Smooth muscle cell (in vitro differentiated cells): Measurements from ENCODE around the gene MMP23B. TPM values are rescaled to one million over a fixed set of nuclear protein-coding genes. Genes with fewer than 3 reads are reported as not detected.

Experiments
- DNase-seq: peaks from one replicate; lab custom pipeline; 2025; ENCODE audit not compliant: unreplicated experiment; lab: John Stamatoyannopoulos, UW
- H2AFZ ChIP-seq: fragments of 200-600 bp; sonication (generic); 2 replicates; pipeline ENCODE4 v1.6.0; 2016; ENCODE audit warnings: antibody characterized with exemption, low read depth, mild to moderate bottlenecking
- H3F3A ChIP-seq: fragments of 200-600 bp; sonication (generic); 2 replicates; pipeline ENCODE4 v1.6.0; 2017; ENCODE audit warnings: antibody characterized with exemption, low read depth
- H3K27ac ChIP-seq: fragments of 200-600 bp; sonication (generic); 2 replicates; pipeline ENCODE4 v1.5.1; 2016; ENCODE audit warnings: low read depth, mild to moderate bottlenecking
- H3K27me3 ChIP-seq: fragments of 200-600 bp; sonication (generic); 2 replicates; pipeline ENCODE4 v1.6.1; 2016; ENCODE audit warnings: low read depth, mild to moderate bottlenecking
- H3K36me3 ChIP-seq: fragments of 200-600 bp; sonication (generic); 2 replicates; pipeline ENCODE4 v1.5.1; 2016; ENCODE audit warnings: low read depth
- H3K4me1 ChIP-seq: fragments of 200-600 bp; sonication (generic); 2 replicates; pipeline ENCODE4 v1.5.1; 2016; ENCODE audit warnings: low read depth
- H3K4me2 ChIP-seq: fragments of 200-600 bp; sonication (generic); 2 replicates; pipeline ENCODE4 v1.6.0; 2016; ENCODE audit warnings: mild to moderate bottlenecking
- H3K4me3 ChIP-seq: fragments of 200-600 bp; sonication (generic); 2 replicates; pipeline ENCODE4 v1.5.1; 2016; ENCODE audit warnings: mild to moderate bottlenecking
- H3K79me2 ChIP-seq: fragments of 200-600 bp; sonication (generic); 2 replicates; pipeline ENCODE4 v1.6.0; 2016; ENCODE audit warnings: low read depth, mild to moderate bottlenecking
- H3K9ac ChIP-seq: fragments of 200-600 bp; sonication (generic); 2 replicates; pipeline ENCODE4 v1.6.0; 2016; ENCODE audit warnings: low read depth
- H3K9me3 ChIP-seq: fragments of 200-600 bp; sonication (generic); replicated peaks from 2 replicates; pipeline ENCODE4 v1.5.1; 2016; ENCODE audit warnings: low read depth
- H4K20me1 ChIP-seq: fragments of 200-600 bp; sonication (generic); 2 replicates; pipeline ENCODE4 v1.6.0; 2016; ENCODE audit warnings: low read depth
- CTCF ChIP-seq: fragments of 200-600 bp; sonication (generic); IDR thresholded peaks from 2 replicates; pipeline ENCODE4 v1.5.1; 2017; ENCODE audit warnings: borderline replicate concordance, mild to moderate bottlenecking, antibody characterized with exemption; ENCODE audit not compliant: insufficient read depth, poor library complexity, severe bottlenecking
- WGBS: methylation state at CpG from one replicate; pipeline ENCODE4 v1.1.7; 2016; ENCODE audit warnings: low lambda C conversion rate; 5-methylcytosine and 5-hydroxymethylcytosine counted together
- polyA plus RNA-seq: library from polyadenylated mRNA; unstranded; fragments of >200 nt; fragmentation: Nextera tagmentation; extraction: Ambion mirVana; gene quantifications from 2 replicates; pipeline ENCODE4 v1.2.1, GENCODE V29; 2016
- total RNA-seq: library from RNA; depleted of rRNA; stranded (reverse); fragments of >200 nt; gene quantifications from 2 replicates; pipeline ENCODE4 v1.2.3, GENCODE V29; 2014

Gene MMP23B
- total and polyA plus RNA-seq, 2 experiments from 2014 or later: 81.7 to 218 TPM

- Histone ChIP-seq H3K9me3 (no peaks in the 10 kb centered on the region), H3F3A (peaks cover 4% of the 10 kb centered on the region), H3K4me2 (peak overlapping the region; percentile 91), H3K79me2 (peaks cover 35% of the 10 kb centered on the region), H3K36me3 (no peaks in the 10 kb centered on the region), H2AFZ (no peak overlapping the region), H3K4me3 (peak overlapping the region; percentile 97), H3K4me1 (peaks cover 15% of the 10 kb centered on the region), H4K20me1 (peaks cover 49% of the 10 kb centered on the region), H3K9ac (peak overlapping the region; percentile 100), H3K27me3 (no peaks in the 10 kb centered on the region), H3K27ac (peak overlapping the region; percentile 100)
- TF ChIP-seq CTCF: no peak
- 19% methylated on average over 30 of the region's 30 CpGs for WGBS
- peak; percentile 44 for DNase-seq
Observed at GRCh38 chr1:1614204-1614953, 17.6 kb upstream of the MMP23B start.

GRCh38 chr1:1614954-1615255 lies 17.1 kb upstream of the MMP23B start:
- peak overlapping the region; percentile 100 for H3K9ac ChIP-seq
- DNase-seq: no peak
- no peaks in the 10 kb centered on the region for H3K27me3 ChIP-seq
- H3K4me2 ChIP-seq: peak overlapping the region; percentile 91
- H3F3A ChIP-seq: peaks cover 4% of the 10 kb centered on the region
- 3% methylated on average over 23 of the region's 23 CpGs for WGBS
- peaks cover 40% of the 10 kb centered on the region for H3K79me2 ChIP-seq
- H3K9me3 ChIP-seq: no peaks in the 10 kb centered on the region
- H4K20me1 ChIP-seq: peaks cover 54% of the 10 kb centered on the region
- TF ChIP-seq CTCF: no peak
- H3K36me3 ChIP-seq: no peaks in the 10 kb centered on the region
- H3K4me3 ChIP-seq: peak overlapping the region; percentile 97
- peak overlapping the region; percentile 100 for H3K27ac ChIP-seq
- H3K4me1 ChIP-seq: peaks cover 15% of the 10 kb centered on the region
- H2AFZ ChIP-seq: no peak overlapping the region

GRCh38 chr1:1615256-1616044 lies 16.5 kb upstream of the MMP23B start, which contains the start of gene MIB2:
MIB2 (plus strand) TSS chr1:1615500; CDS start chr1:1623453, 7,953 bp downstream.
- H3K4me2 ChIP-seq: peak within 1 kb of the TSS; percentile 91
- TF ChIP-seq CTCF: no peak
- peak; percentile 97 for DNase-seq
- H4K20me1 ChIP-seq: peaks cover 59% of the 10 kb centered on the region
- H2AFZ ChIP-seq: no peak within 1 kb of the TSS
- no peaks in the 10 kb centered on the region for H3K9me3 ChIP-seq
- peaks cover 4% of the 10 kb centered on the region for H3F3A ChIP-seq
- H3K4me3 ChIP-seq: peak within 1 kb of the TSS; percentile 97
- no peaks in the 10 kb centered on the region for H3K36me3 ChIP-seq
- peak within 1 kb of the TSS; percentile 100 for H3K9ac ChIP-seq
- H3K4me1 ChIP-seq: peaks cover 15% of the 10 kb centered on the region
- peaks cover 40% of the 10 kb centered on the region for H3K79me2 ChIP-seq
- H3K27ac ChIP-seq: peak within 1 kb of the TSS; percentile 100
- under 1% methylated on average over 83 of the region's 107 CpGs for WGBS
- no peaks in the 10 kb centered on the region for H3K27me3 ChIP-seq
